Stimulated activated CD4-positive, alpha-beta T cell treated with anti-CD3 and anti-CD28 coated beads, Interleukin-4, amount 100 ng/mL, for 1 hour (primary cell): ENCODE measurements around the gene CLEC4E.
"Not testable (repeated sequence)": the region's sequence is repeated elsewhere in the genome, so short reads cannot be mapped to it uniquely, and the experiment has no call there.

ENCODE experiments used
- DNase-seq: peaks from one replicate; pipeline ENCODE4 v3.0.0-alpha.2; 2020

Gene CLEC4E

GRCh38 chr12:8540831-8541230, at the start of gene CLEC4E:
CLEC4E (minus strand) TSS chr12:8540905; CDS start chr12:8540797, 108 bp downstream.
- not testable (repeated sequence) for DNase-seq

- DNase-seq = no peak
Measured at GRCh38 chr12:8589679-8590078, 49.0 kb upstream of the CLEC4E start.

GRCh38 chr12:8584478-8584877, 43.8 kb upstream of the CLEC4E start:
- not testable (repeated sequence) for DNase-seq

GRCh38 chr12:8584004-8584403, 43.3 kb upstream of the CLEC4E start:
- DNase-seq = no peak

- no peak for DNase-seq
Measured at GRCh38 chr12:8581098-8581784, 40.5 kb upstream of the CLEC4E start.

- DNase-seq = no peak
Measured at GRCh38 chr12:8577879-8578278, 37.2 kb upstream of the CLEC4E start.

- DNase-seq = no peak
Measured at GRCh38 chr12:8572507-8572906, 31.8 kb upstream of the CLEC4E start.

- no peak for DNase-seq
Measured at GRCh38 chr12:8566525-8566924, 25.8 kb upstream of the CLEC4E start.

- DNase-seq = not testable (repeated sequence)
Measured at GRCh38 chr12:8566052-8566451, 25.3 kb upstream of the CLEC4E start.

- DNase-seq = no peak
Measured at GRCh38 chr12:8564656-8565055, 24.0 kb upstream of the CLEC4E start.

- no peak for DNase-seq
Measured at GRCh38 chr12:8563356-8563755, 22.7 kb upstream of the CLEC4E start.

GRCh38 chr12:8562310-8562709, 21.6 kb upstream of the CLEC4E start:
- DNase-seq = no peak

- no peak for DNase-seq
Measured at GRCh38 chr12:8561011-8561410, 20.3 kb upstream of the CLEC4E start.

GRCh38 chr12:8559676-8560075, 19.0 kb upstream of the CLEC4E start:
- no peak for DNase-seq

GRCh38 chr12:8556531-8557097, 15.9 kb upstream of the CLEC4E start:
- no peak for DNase-seq

- DNase-seq = no peak
Measured at GRCh38 chr12:8554451-8555195, 13.9 kb upstream of the CLEC4E start.

- no peak for DNase-seq
Measured at GRCh38 chr12:8553088-8553627, 12.5 kb upstream of the CLEC4E start.

GRCh38 chr12:8549381-8549780, 8.7 kb upstream of the CLEC4E start:
- no peak for DNase-seq

GRCh38 chr12:8548192-8548591, 7.5 kb upstream of the CLEC4E start:
- DNase-seq = no peak

- DNase-seq = no peak
Measured at GRCh38 chr12:8547645-8548044, 6.9 kb upstream of the CLEC4E start.

- no peak for DNase-seq
Measured at GRCh38 chr12:8546591-8546990, 5.9 kb upstream of the CLEC4E start.

GRCh38 chr12:8544295-8544694, 3.6 kb upstream of the CLEC4E start:
- DNase-seq = peak; percentile 54

- no peak for DNase-seq
Measured at GRCh38 chr12:8541562-8541961, 857 bp upstream of the CLEC4E start.

GRCh38 chr12:8537820-8538219, 2.9 kb downstream of the CLEC4E start:
- not testable (repeated sequence) for DNase-seq
